ENCODE results near the gene ITPR1.

DNA sequence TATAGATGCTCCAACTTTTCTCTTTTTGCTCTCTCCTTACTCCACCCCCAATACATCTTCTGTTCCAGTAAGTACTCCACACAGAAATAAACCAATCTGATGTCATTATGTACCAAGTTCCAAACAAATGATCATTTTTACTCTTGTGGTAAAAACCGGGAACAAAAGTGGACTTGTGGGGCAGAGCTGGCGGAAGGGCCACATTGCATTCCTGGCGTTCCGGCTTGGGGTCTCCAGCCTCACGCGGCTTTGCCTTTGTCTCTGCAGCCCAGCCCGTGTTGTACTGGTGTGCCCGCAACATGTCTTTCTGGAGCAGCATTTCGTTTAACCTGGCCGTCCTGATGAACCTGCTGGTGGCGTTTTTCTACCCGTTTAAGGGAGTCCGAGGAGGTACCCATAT, 301.6 kb downstream of the ITPR1 start:
- TF ChIP-seq, protein P1, sequence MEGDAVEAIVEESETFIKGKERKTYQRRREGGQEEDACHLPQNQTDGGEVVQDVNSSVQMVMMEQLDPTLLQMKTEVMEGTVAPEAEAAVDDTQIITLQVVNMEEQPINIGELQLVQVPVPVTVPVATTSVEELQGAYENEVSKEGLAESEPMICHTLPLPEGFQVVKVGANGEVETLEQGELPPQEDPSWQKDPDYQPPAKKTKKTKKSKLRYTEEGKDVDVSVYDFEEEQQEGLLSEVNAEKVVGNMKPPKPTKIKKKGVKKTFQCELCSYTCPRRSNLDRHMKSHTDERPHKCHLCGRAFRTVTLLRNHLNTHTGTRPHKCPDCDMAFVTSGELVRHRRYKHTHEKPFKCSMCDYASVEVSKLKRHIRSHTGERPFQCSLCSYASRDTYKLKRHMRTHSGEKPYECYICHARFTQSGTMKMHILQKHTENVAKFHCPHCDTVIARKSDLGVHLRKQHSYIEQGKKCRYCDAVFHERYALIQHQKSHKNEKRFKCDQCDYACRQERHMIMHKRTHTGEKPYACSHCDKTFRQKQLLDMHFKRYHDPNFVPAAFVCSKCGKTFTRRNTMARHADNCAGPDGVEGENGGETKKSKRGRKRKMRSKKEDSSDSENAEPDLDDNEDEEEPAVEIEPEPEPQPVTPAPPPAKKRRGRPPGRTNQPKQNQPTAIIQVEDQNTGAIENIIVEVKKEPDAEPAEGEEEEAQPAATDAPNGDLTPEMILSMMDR (conservative IDR thresholded peaks at IDR 0.05; ENCODE audit: low read length), result no peak
- no peak for TF ChIP-seq EZH2phosphoT487 (IDR thresholded peaks at IDR 0.05; ENCODE audit: borderline replicate concordance, low read depth, low read length)
